Measurements from ENCODE around the gene BET1L.

Gene BET1L

GRCh38 chr11:208917-209260 is 1.7 kb upstream of the BET1L start:
- H3K79me2 ChIP-seq (ENCODE audit: insufficient read depth, low read length): peaks cover 73% of the 10 kb centered on the region
- H3F3A ChIP-seq (ENCODE audit: low read depth): peaks cover 5% of the 10 kb centered on the region
- peak overlapping the region; percentile 98 for H3K4me3 ChIP-seq (ENCODE audit: low read length, poor library complexity, severe bottlenecking)
- H3K4me1 ChIP-seq (ENCODE audit: insufficient read depth, low read length, poor library complexity, severe bottlenecking): peaks cover 45% of the 10 kb centered on the region
- TF ChIP-seq, protein P1, sequence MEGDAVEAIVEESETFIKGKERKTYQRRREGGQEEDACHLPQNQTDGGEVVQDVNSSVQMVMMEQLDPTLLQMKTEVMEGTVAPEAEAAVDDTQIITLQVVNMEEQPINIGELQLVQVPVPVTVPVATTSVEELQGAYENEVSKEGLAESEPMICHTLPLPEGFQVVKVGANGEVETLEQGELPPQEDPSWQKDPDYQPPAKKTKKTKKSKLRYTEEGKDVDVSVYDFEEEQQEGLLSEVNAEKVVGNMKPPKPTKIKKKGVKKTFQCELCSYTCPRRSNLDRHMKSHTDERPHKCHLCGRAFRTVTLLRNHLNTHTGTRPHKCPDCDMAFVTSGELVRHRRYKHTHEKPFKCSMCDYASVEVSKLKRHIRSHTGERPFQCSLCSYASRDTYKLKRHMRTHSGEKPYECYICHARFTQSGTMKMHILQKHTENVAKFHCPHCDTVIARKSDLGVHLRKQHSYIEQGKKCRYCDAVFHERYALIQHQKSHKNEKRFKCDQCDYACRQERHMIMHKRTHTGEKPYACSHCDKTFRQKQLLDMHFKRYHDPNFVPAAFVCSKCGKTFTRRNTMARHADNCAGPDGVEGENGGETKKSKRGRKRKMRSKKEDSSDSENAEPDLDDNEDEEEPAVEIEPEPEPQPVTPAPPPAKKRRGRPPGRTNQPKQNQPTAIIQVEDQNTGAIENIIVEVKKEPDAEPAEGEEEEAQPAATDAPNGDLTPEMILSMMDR (conservative IDR thresholded peaks at IDR 0.05; ENCODE audit: low read length): no peak
- no peak for TF ChIP-seq EZH2phosphoT487 (IDR thresholded peaks at IDR 0.05; ENCODE audit: borderline replicate concordance)
- H3K9me3 ChIP-seq (ENCODE audit: insufficient read depth, low read depth, low read length): no peaks in the 10 kb centered on the region
- no peaks in the 10 kb centered on the region for H3K9me2 ChIP-seq (replicated peaks; ENCODE audit: low read depth, low read length)
- peaks cover 36% of the 10 kb centered on the region for H4K20me1 ChIP-seq (ENCODE audit: insufficient read depth, low read length, poor library complexity, severe bottlenecking)
- H3K9ac ChIP-seq (ENCODE audit: low read depth, low read length, poor library complexity, severe bottlenecking): peak overlapping the region; percentile 99
- peak overlapping the region; percentile 99 for H3K4me2 ChIP-seq (ENCODE audit: low read depth, low read length, poor library complexity, severe bottlenecking)
- H3K36me3 ChIP-seq (ENCODE audit: insufficient read depth, low read length): peaks cover 32% of the 10 kb centered on the region; the same call in 1 of the 2 replicates
- 0 out of 2 replicates have a peak overlapping the region, but pooled peaks have one; percentile 63 for H2AFZ ChIP-seq (ENCODE audit: low read length)
- H3K27me3 ChIP-seq (ENCODE audit: insufficient read depth, low read length, poor library complexity, severe bottlenecking): no peaks in the 10 kb centered on the region

DNA sequence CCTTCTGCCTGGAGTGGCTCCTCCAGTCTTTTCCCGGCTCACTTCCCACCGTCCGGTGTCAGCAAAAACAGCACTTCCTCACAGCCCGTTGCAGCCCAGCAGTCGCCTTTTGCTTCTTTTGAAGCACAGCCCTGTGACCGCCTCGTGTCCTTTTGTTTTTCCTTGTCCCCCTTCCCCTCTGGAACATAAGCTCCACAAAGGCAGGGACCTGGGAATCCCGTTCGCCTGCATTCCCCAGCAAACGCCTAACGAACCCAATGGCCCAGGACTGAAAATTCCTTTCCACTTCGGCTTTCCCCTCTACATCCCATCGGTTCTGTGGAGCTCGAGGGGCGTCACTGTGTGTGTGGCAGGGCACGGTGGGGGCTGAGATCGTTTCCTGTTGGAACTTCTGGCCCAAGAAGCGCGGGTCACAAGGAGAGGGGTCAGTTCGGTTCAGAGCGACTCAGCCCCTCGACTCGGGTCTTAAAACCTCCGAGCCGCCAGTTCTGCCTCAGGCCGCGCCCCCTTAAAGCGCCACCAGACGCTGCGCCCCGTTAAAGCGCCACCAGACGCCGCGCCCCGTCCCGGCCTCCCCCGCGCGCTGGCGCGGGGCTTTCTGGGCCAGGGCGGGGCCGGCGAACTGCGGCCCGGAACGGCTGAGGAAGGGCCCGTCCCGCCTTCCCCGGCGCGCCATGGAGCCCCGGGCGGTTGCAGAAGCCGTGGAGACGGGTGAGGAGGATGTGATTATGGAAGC is 1.1 kb upstream of the BET1L start:
- Histone ChIP-seq H3K9me2 (replicated peaks; ENCODE audit: low read depth, low read length) (no peaks in the 10 kb centered on the region), H3K36me3 (ENCODE audit: insufficient read depth, low read length) (peaks cover 31% of the 10 kb centered on the region; the same call in 1 of the 2 replicates), H3K79me2 (ENCODE audit: insufficient read depth, low read length) (peaks cover 73% of the 10 kb centered on the region), H3K9ac (ENCODE audit: low read depth, low read length, poor library complexity, severe bottlenecking) (peak overlapping the region; percentile 99), H4K20me1 (ENCODE audit: insufficient read depth, low read length, poor library complexity, severe bottlenecking) (peaks cover 36% of the 10 kb centered on the region), H3K4me3 (ENCODE audit: low read length, poor library complexity, severe bottlenecking) (peak overlapping the region; percentile 98), H3F3A (ENCODE audit: low read depth) (peaks cover 5% of the 10 kb centered on the region), H3K9me3 (ENCODE audit: insufficient read depth, low read depth, low read length) (no peaks in the 10 kb centered on the region), H3K4me1 (ENCODE audit: insufficient read depth, low read length, poor library complexity, severe bottlenecking) (peaks cover 50% of the 10 kb centered on the region), H3K27me3 (ENCODE audit: insufficient read depth, low read length, poor library complexity, severe bottlenecking) (no peaks in the 10 kb centered on the region), H2AFZ (ENCODE audit: low read length) (0 out of 2 replicates have a peak overlapping the region, but pooled peaks have one; percentile 63), H3K4me2 (ENCODE audit: low read depth, low read length, poor library complexity, severe bottlenecking) (peak overlapping the region; percentile 99)
- TF ChIP-seq, protein P1 (conservative IDR thresholded peaks at IDR 0.05; ENCODE audit: low read length): no peak
- TF ChIP-seq EZH2phosphoT487 (IDR thresholded peaks at IDR 0.05; ENCODE audit: borderline replicate concordance): no peak

GRCh38 chr11:207863-208180 is 623 bp upstream of the BET1L start:
- no peaks in the 10 kb centered on the region for H3K9me3 ChIP-seq (ENCODE audit: insufficient read depth, low read depth, low read length)

More at GRCh38 chr11:207863-208180, 623 bp upstream of the BET1L start:
- H3K36me3 ChIP-seq (ENCODE audit: insufficient read depth, low read length): peaks cover 25% of the 10 kb centered on the region; the same call in 1 of the 2 replicates
- H2AFZ ChIP-seq (ENCODE audit: low read length): 0 out of 2 replicates have a peak overlapping the region, but pooled peaks have one; percentile 15
- peak overlapping the region; percentile 84 for H3K4me2 ChIP-seq (ENCODE audit: low read depth, low read length, poor library complexity, severe bottlenecking)
- H4K20me1 ChIP-seq (ENCODE audit: insufficient read depth, low read length, poor library complexity, severe bottlenecking): peaks cover 36% of the 10 kb centered on the region
- peak overlapping the region; percentile 98 for H3K4me3 ChIP-seq (ENCODE audit: low read length, poor library complexity, severe bottlenecking)
- peaks cover 73% of the 10 kb centered on the region for H3K79me2 ChIP-seq (ENCODE audit: insufficient read depth, low read length)
- H3K9ac ChIP-seq (ENCODE audit: low read depth, low read length, poor library complexity, severe bottlenecking): peak overlapping the region; percentile 99
- peaks cover 5% of the 10 kb centered on the region for H3F3A ChIP-seq (ENCODE audit: low read depth)
- H3K9me2 ChIP-seq (replicated peaks; ENCODE audit: low read depth, low read length): no peaks in the 10 kb centered on the region
- H3K4me1 ChIP-seq (ENCODE audit: insufficient read depth, low read length, poor library complexity, severe bottlenecking): peaks cover 51% of the 10 kb centered on the region
- TF ChIP-seq, protein P1 (conservative IDR thresholded peaks at IDR 0.05; ENCODE audit: low read length): no peak
- TF ChIP-seq EZH2phosphoT487 (IDR thresholded peaks at IDR 0.05; ENCODE audit: borderline replicate concordance): no peak
- no peaks in the 10 kb centered on the region for H3K27me3 ChIP-seq (ENCODE audit: insufficient read depth, low read length, poor library complexity, severe bottlenecking)

Measured in Loucy (cell line).